IPS-NIHi11 (cell line): ENCODE results near the gene LRRC31.

Experiments
- DNase-seq: peaks from one replicate; pipeline ENCODE4 v3.0.0; 2012; ENCODE audit warnings: mixed read lengths, low spot score

LRRC31 gene

GRCh38 chr3:169869484-169870220, at the start of gene LRRC31:
Gene LRRC31, minus strand, starts transcription at chr3:169869935. Its CDS starts 128 bp downstream, at chr3:169869807.
- no peak for DNase-seq

- no peak for DNase-seq
Measured at GRCh38 chr3:169914321-169914720, 44.6 kb upstream of the LRRC31 start.

DNA sequence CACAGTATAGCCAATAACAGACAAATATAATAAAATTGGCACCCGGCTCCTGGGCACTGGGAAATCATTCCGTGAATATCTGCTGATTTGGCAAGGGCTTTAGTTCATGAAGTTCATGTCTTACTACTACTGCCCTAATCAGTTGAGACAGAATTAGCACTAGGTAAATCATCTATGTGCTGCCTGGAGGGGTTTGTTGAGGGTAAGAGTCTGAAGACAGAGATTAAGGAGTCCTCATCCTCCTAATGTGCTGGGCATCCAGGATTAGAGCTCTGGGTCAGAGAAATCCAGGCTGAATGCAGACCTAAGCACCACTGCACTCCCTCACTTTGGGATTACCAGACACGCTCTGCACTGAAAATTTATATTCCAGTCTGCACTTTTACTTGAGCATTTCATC, 43.6 kb upstream of the LRRC31 start:
- no peak for DNase-seq

DNA sequence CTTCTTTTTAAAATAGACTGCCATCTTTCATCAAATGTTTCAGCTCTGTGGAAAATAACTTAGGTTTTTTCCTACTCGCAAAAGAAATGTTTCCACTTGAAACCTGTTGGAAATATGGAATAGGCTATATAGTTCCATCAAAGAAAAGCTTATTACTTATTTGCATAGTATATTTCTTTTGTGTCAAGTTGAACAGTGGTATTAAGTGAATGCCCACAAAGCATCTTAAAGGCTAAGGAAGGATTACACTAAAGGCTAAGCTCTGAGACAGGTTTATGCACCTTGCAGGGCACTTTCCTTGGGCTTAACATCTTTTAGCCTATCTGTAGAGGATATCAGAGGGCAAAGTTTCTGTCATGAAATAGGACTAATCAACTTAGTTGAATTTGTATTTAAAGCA, 41.5 kb upstream of the LRRC31 start, which contains the start of gene SAMD7:
TSS of gene SAMD7 (plus strand) at position 301 of the 400 bp plus-strand sequence. CDS start 7,927 bp downstream, outside the sequence.
- DNase-seq = no peak

DNA sequence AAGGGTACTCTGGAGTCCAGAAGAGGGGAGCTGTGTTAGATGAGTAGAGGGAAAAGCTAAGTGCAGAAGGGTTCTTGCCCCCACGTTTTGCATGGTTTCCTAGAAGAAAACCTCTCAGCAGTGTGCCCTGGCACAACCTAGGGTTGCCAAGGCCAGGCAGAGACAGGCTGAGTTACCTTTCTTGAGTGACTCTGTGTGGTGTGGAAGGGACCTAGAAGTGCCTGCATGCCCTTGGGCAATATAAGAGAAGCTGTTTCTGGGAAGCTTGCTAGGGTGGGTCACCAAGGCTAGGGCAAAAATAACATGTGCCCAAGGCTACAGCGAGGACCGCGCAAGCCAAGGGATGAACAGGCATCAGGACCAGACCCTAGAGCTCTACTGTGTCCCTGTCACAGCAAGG, 38.2 kb upstream of the LRRC31 start:
- no peak for DNase-seq

DNA sequence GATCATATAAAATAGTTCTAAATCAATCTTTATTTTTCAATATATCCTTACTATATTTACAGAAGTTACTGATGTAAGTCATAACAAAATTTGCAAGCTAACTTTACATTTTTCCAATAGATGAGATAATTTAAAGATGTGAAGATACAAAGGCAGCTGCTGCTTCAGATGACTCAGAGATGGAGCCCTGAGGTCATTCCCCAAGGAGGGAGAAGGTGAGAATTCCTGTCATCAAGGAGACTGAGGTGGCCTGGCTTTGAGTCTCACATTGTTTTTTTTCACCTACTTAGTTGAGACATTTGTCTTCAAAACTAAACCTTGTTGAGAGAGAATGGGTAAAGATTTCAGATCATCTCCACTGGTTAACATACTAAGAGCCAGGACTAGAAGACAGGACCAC, 37.7 kb upstream of the LRRC31 start:
- no peak for DNase-seq

GRCh38 chr3:169905404-169905803, 35.7 kb upstream of the LRRC31 start:
- no peak for DNase-seq

DNA sequence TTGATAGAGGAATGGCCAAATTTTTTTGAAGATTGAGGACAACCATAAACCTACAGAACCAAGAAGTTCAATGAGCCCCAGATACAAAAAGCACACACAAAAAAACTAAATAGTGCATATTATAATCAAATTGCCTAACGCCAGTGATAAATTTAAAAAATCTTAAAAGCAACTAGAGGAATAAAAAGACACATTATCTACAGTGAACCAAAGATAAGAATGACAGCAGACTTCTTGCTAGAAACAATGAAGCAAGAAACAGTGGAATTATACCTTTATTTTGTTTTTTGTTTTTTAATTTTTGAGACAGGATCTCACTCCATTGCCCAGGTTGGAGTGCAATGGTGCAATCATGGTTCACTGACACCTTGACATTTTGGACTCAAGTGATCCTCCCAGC, 31.7 kb upstream of the LRRC31 start:
- no peak for DNase-seq

GRCh38 chr3:169897284-169897683, 27.5 kb upstream of the LRRC31 start:
- no peak for DNase-seq

DNA sequence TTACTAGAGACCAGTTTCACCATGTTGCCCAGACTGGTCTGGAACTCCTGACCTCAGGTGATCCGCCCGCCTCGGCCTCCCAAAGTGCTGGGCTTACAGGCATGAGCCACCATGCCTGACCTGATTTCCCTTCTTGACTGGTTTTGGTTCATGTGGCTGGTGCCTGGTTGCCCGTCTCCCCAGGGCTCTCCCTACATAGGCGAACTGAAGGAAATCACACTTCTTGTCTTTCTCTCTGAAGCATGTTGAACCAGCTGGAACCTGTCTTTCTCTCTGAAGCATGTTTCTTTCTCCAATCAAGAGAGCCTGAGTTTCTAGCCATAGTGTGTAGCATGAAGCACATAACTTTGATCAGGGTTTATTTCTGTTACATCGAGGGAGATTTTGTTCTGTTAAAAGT, 25.3 kb upstream of the LRRC31 start:
- DNase-seq = no peak

- no peak for DNase-seq
Measured at GRCh38 chr3:169894110-169894509, 24.4 kb upstream of the LRRC31 start.

GRCh38 chr3:169891886-169892285, 22.2 kb upstream of the LRRC31 start:
- no peak for DNase-seq

GRCh38 chr3:169886671-169887070, 16.9 kb upstream of the LRRC31 start:
- peak; percentile 38 for DNase-seq

- no peak for DNase-seq
Measured at GRCh38 chr3:169880576-169881250, 11.0 kb upstream of the LRRC31 start.

- no peak for DNase-seq
Measured at GRCh38 chr3:169879845-169880575, 10.3 kb upstream of the LRRC31 start.

- DNase-seq = no peak
Measured at GRCh38 chr3:169879013-169879557, 9.3 kb upstream of the LRRC31 start.

GRCh38 chr3:169871129-169871886, 1.6 kb upstream of the LRRC31 start:
- DNase-seq = no peak

DNA sequence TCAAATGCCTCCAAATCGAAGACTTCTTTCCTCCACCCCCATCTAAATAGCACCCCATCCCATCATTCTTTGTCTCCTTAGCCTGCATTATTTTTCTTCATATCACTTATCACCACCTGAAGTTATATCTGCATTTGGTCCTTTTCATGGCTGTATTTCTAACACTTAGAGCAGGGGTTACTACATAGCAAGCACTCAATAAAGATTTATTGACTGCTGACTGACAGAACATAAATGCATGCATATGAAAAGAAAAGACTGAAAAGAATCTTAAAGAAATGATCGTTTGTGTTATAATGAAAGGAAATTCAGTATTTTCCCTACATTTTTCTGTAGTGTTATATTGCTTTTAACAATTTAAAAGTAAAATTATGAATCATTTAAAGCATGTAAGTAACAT, 1.4 kb downstream of the LRRC31 start:
- DNase-seq = no peak

DNA sequence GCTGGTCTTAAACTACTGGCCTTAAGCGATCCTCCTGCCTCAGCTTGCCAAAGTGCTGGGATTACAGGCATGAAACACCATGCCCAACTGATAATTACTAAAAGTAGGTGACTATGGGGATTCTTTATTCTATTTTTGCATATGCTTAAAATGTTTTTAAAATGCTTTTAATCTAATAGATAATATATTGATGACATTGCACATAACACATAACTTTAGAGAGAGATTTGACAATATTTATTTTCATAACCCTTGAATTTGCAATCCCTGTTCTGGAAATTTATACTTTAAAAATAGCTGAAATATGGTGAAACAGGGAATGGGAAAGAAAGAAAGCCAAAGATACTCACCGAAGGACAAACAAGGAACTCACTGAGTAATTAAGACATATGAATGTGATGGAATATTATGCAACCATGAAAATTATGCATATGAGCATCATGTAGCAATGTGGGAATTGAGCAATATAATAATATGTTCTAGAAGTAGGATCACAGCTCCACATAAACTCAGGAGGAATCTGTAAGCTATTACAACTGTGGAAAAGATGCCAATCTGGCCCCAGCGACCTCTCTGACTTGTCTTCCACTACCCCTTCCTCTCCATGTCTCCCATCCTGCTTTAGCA, 2.0 kb downstream of the LRRC31 start:
- no peak for DNase-seq

DNA sequence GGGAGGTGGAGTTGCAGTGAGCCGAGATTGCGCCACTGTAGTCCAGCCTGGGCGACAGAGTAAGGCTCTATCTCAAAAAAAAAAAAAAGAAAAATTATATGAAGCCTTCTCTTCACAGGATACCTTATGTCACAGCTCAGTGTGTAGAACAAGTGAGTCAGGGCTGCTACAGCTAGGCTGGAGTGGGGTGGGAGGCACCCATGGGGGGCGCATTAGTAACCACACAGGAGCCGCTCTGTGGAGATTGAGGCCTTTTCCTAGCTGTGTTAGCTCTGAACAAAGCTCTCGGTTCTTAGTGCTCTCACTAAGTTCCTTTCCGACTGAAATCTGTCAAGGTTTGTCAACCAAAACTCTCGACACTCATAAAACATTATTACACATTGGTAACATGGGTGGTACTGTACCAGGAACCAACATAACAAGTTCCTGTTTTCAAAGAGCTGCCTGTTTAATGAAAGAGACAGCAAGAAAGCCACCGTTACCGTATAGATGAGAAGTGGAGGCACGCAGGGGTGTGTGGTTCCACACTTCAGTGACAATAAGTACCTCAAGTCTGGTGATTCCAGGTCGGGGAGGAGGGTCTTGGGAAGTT, 4.5 kb downstream of the LRRC31 start:
- DNase-seq = no peak

GRCh38 chr3:169864270-169864669, 5.5 kb downstream of the LRRC31 start:
- no peak for DNase-seq
